GM19328 (cell line): ENCODE measurements around the gene ADIPOR1.
"Not testable (repeated sequence)": the region's sequence is repeated elsewhere in the genome, so short reads cannot be mapped to it uniquely, and the experiment has no call there.

Source experiments
- ATAC-seq: cut with Tn5 transposase; IDR thresholded peaks from one replicate; pipeline ENCODE4 v1.9.1; 2021; ENCODE audit warnings: mild to moderate bottlenecking, moderate library complexity; ENCODE audit not compliant: unreplicated experiment

ADIPOR1 gene

DNA sequence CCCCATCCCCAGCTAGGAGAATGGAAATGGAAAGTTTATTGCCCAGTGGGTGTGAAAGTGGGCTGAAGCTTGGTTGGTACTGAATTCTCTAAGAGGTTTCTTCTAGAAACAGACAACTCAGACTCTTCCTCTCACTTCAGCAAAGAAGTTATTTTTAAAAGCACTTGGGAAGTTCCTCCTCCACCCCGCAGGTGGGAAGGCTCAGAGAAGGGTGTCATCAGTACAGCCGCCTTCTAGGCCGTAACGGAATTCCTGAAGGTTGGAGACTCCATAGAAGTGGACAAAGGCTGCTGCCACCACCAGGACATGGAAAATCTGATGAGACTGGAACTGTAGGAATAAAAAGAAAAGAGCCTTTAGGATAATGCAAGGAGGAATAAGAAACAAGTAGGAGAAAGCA is 16.7 kb downstream of the ADIPOR1 start:
- no peak for ATAC-seq

DNA sequence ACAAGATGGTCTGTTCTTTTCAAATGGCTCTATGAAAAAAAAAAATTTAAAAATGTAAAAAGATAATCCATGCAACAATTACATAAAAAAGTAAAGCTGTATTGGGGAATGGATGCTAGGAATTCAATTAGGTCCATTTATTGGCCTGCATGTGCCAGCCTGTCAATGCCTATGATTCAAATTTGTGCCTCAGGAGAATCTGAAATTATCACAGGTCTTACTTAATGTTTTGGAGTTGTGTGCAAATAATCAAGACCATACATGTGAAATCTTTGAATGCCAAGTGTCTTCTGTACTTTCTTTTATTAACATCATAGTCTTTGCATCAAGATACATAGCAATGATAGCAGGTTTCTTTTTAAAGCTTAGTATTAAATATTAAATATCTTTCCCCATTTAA is 17.6 kb downstream of the ADIPOR1 start:
- ATAC-seq = no peak

DNA sequence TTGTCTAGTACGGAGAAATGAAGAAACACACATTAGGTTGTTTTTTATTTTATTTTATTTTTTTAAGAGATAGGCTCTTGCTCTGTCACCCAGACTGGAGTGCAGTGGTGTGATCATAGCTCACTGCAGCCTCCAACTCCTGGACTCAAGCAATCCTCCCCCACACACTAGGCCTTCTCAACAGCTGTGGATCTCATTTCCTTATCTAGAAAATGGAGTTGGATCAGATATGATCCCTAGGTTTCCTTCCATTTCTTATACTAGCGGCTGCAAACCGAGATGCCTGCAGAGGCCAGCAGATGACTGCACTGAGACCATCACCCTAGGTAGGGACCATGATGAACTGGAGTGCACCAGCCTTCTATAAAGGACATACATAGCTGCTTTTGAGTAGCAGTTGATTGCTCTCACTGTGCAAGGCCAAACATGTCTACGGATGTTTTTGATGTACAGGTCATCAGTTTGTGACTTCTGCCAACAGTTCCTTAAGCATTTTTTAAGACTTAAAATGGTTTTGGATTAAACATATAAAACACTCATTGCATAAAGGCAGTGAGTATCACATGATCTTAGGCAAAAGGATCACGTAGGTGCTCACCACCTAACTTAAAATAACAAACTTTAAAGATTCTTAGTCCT is 19.7 kb downstream of the ADIPOR1 start:
- ATAC-seq = no peak

GRCh38 chr1:202936409-202936808 is 21.7 kb downstream of the ADIPOR1 start:
- ATAC-seq = not testable (repeated sequence)

GRCh38 chr1:202935844-202936243 is 22.3 kb downstream of the ADIPOR1 start:
- ATAC-seq = no peak

GRCh38 chr1:202934755-202935154 is 23.4 kb downstream of the ADIPOR1 start:
- ATAC-seq = no peak

DNA sequence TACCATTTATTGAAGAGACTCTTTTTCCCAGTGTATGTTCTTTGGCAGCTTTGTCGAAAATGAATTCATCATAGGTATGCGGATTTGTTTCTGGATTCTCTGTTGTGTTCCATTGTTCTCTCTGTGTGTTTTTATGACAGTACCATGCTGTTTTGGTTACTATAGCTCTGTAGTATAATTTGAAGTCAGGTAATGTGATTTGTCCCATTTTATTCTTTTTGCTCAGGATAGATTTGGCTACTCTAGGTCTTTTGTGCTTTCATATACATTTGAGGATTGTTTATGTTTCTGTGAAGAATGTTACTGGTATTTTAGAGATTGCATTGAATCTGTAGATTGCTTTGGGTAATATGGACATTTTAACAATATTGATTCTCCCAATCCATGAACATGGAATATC is 25.6 kb downstream of the ADIPOR1 start:
- ATAC-seq = no peak

DNA sequence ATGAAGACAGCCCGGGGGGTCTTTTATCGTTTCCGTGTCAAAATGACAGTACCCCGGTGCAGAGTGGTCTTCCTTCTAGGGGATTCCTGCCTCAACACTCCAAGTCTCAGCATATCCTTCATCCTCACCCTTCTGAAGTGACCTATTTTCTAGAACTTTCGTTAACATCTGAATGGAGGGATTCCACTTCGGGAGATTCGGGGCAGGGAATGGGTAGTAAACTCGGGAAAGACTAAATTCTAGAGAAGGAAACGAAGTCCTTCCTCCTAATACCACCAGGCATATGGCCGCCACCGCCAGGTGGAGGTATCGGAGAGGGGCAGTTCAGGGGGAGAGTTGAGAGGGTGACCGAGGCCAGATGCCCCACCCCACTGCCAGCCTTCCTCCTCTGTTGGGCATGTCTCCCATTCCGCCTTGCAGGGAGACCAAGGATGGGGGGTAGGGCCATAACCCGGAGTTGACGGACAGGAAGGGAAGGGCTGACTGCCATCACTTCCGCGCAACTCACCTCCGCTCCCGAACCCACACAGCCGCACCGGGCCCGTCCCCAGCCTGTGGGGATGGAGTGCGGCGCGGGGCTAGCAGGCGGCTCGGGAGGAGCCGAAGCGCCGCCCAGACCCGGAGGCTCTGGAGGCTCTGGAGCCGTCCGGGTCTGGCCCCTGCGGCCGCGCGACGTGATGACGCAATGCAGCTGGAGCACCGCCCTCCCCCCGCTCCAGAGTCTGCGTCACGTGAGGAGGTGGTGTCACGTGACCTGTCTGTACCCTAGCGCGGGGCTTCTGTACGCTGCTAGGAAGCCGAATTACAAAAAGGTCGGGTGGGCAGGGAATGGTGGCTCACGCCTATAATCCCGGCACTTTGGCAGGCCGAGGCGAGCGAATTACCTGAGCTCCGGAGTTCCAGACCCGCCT is 31.3 kb downstream of the ADIPOR1 start, which contains the start of gene KLHL12:
TSS of gene KLHL12 (minus strand) at position 654 of the 911 bp plus-strand sequence. CDS start 2,072 bp downstream, outside the sequence.
- peak; percentile 91 for ATAC-seq

DNA sequence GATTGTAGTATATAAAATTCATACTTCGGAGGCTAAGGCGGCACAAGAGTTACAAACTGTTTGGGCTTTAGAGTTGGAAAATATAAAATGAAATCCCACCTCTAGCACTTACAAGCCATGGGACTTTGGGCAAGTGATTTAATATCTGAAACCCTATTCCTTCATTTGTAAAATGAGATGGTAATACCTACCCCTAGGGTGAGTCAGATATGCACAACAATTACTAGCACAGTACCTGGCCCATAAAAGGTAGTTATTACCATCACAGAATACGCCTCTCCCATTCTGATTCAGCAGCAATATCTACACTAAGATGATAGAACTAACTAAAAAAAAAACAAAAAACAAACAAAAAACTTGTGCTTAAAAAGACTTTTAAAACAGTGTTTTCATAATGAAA is 34.6 kb downstream of the ADIPOR1 start:
- ATAC-seq = no peak

- ATAC-seq = no peak
These were observed 38.5 kb downstream of the ADIPOR1 start for GRCh38 chr1:202919615-202920014.

GRCh38 chr1:202915146-202915545 is 43.0 kb downstream of the ADIPOR1 start:
- no peak for ATAC-seq

DNA sequence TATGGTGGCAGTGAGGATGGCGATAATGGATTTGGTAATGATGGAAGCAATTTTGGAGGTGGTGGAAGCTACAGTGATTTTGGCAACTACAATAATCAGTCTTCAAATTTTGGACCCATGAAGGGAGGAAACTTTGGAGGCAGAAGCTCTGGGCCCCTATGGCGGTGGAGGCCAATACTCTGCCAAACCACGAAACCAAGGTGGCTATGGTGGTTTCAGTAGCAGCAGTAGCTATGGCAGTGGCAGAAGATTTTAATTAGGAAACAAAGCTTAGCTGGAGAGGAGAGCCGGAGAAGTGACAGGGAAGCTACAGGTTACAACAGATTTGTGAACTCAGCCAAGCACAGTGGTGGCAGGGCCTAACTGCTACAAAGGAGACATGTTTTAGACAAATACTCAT is 45.6 kb downstream of the ADIPOR1 start:
- ATAC-seq = not testable (repeated sequence)

DNA sequence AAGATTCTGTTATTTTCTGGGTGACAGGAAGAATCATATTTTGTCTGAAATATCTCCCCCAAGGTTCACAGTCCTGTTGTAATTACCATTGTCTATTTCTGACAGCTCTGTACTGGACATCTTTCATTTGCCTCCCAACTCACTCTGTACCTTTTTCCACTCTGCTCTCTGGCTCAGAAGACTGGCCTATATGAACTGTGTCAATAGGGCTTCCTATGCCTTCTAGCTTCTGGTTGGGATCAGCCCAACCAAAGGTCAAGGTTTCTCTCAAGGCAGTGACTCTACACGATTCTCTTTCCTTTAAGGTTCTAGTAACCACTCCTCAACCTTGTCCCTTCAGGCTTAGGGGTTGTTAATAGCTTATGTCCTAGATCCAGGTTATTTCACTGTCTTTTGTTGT is 48.6 kb downstream of the ADIPOR1 start:
- no peak for ATAC-seq

DNA sequence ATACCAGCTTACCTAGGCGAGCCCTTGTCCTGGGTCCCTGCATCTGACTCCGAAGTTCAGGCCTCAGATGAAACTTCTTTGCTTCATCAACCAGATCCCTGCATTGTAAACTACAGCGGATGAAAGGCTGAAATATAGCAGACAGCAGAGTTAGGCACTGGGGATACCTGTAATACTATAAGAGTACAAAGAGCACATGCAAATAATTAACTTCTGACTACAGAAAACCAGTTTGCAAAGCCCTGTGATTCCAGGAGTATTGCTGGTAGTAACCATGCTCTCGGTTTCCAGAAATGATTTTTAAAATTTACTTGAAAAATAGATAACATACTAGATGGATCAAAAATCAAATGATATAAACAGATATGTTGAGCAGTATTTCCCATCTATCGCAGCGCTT is 49.1 kb downstream of the ADIPOR1 start:
- ATAC-seq = no peak

GRCh38 chr1:202905331-202905730 is 52.8 kb downstream of the ADIPOR1 start:
- ATAC-seq = no peak

DNA sequence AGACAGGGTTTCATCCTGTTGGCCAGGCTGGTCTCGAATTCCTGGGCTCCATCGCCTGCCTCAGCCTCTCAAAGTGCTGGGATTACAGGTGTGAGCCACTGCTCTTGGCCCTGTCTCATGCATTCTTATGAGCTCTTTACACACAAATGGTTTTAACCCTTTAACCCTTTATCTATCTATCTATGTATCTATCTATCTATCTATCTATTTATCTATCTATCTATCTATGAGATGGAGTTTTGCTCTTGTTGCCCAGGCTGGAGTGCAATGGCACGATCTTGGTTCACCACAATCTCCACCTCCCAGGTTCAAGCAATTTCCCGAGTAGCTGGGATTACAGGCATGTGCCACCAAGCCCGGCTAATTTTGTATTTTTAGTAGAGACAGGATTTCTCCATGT is 54.3 kb downstream of the ADIPOR1 start:
- ATAC-seq = not testable (repeated sequence)

DNA sequence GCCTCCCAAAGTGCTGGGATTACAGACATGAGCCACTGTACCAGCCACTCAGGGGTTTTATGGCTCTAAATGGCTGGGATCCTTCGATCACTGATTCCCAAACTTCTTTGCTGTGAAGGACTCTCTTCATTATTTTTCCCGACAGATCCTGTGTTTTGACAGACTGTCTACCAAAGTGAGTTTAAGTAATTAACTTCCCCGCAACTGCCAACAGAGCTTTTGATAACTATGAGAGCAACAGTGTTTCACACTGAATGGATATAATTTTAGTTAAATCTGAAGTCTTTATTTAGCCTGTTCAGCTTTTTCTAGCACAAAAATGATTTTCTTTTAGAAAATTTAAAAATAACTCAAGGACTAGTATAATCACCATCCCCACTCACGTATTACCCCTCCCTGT is 56.6 kb downstream of the ADIPOR1 start:
- no peak for ATAC-seq

DNA sequence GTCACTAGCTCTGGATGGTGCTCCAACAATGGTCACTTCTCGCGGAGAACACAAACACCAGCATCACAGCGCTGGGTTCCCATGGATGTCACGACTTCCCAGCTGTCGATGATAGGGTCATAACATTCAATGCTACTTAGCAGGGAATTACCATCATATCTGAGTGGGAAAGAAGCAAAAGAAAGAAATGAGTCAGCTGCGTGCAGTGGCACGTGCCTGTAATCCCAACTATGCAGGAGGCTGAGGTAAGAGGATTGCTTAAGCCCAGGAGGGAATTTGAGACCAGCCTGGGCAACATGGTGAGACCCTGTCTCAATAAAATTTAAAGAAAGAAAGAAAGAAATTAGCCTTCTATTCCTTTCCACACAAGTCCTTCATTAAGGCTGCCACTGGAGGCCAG is 65.6 kb downstream of the ADIPOR1 start:
- no peak for ATAC-seq
